Measurements from ENCODE around the gene DOCK3.
"Not testable (repeated sequence)": the region's sequence is repeated elsewhere in the genome, so short reads cannot be mapped to it uniquely, and the experiment has no call there.

Gene DOCK3

DNA sequence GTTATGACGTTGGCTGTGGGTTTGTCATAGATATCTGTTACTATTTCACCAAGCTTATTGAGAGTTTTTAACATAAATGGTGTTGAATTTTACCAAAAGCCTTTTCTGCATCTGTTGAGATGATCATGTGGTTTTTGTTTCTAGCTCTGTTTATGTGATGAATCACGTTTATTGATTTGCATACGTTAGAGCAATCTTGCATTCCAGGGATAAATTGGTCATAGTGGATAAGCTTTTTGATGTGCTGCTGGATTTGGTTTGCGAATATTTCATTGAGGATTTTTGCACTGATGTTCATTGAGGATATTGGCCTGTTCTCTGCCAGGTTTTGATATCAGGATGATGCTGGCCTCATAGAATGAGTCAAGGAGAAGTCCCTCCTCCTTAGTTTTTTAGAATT, 117.8 kb downstream of the DOCK3 start:
- H3K4me3 ChIP-seq (ENCODE audit: low read length), result no peak overlapping the region
- TF ChIP-seq, protein P1, sequence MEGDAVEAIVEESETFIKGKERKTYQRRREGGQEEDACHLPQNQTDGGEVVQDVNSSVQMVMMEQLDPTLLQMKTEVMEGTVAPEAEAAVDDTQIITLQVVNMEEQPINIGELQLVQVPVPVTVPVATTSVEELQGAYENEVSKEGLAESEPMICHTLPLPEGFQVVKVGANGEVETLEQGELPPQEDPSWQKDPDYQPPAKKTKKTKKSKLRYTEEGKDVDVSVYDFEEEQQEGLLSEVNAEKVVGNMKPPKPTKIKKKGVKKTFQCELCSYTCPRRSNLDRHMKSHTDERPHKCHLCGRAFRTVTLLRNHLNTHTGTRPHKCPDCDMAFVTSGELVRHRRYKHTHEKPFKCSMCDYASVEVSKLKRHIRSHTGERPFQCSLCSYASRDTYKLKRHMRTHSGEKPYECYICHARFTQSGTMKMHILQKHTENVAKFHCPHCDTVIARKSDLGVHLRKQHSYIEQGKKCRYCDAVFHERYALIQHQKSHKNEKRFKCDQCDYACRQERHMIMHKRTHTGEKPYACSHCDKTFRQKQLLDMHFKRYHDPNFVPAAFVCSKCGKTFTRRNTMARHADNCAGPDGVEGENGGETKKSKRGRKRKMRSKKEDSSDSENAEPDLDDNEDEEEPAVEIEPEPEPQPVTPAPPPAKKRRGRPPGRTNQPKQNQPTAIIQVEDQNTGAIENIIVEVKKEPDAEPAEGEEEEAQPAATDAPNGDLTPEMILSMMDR (conservative IDR thresholded peaks at IDR 0.05; ENCODE audit: low read depth, low read length), result no peak
- no peak for DNase-seq (ENCODE audit: low read depth)

DNA sequence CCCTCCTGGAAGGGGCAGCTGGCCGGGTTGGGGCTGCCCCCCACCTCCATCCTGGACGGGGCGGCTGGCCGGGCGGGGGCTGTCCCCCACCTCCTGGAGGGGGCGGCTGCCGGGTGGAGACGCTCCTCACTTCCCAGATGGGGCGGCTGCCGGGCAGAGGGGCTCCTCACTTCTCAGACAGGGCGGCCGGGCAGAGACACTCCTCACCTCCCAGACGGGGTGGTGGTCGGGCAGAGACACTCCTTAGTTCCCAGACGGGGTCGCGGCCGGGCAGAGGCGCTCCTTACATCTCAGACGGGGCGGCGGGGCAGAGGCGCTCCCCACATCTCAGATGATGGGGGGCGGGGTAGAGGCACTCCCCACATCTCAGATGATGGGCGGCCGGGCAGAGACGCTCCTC, 129.1 kb downstream of the DOCK3 start:
- DNase-seq (ENCODE audit: low read depth); H3K4me3 ChIP-seq (ENCODE audit: low read length): not testable (repeated sequence)

DNA sequence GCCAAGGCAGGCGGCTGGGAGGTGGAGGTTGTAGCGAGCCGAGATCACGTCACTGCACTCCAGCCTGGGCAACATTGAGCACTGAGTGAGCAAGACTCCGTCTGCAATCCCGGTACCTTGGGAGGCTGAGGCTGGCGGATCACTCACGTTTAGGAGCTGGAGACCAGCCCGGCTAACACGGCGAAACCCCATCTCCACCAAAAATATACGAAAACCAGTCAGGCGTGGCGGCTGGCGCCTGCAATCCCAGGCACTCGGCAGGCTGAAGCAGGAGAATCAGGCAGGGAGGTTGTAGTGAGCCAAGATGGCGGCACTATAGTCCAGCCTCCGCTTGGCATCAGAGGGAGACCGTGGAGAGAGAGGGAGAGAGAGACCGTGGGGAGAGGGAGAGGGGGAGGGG, 129.6 kb downstream of the DOCK3 start:
- not testable (repeated sequence) for H3K4me3 ChIP-seq (ENCODE audit: low read length); DNase-seq (ENCODE audit: low read depth)

DNA sequence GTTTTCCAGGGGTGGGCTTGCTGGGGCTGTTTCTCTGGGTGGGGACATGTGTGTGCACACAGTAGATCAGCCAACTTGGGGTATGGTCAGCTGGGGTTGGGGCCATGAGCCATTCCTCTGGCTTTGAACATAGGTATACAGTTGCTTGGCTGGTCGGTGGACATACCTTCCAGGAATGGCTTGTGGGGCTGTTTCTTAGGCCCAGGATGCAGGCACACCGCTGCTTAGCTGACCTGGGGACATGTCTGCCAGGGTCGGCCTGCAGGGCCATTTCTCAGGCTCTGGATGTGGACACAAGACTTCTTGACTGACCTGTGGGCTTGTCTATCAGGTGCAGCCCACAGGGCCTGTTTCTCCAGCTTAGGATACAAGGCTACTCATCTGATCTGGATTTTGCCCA, 130.6 kb downstream of the DOCK3 start:
- TF ChIP-seq, protein P1 (conservative IDR thresholded peaks at IDR 0.05; ENCODE audit: low read depth, low read length), result no peak
- DNase-seq (ENCODE audit: low read depth), result no peak
- H3K4me3 ChIP-seq (ENCODE audit: low read length), result no peak overlapping the region

DNA sequence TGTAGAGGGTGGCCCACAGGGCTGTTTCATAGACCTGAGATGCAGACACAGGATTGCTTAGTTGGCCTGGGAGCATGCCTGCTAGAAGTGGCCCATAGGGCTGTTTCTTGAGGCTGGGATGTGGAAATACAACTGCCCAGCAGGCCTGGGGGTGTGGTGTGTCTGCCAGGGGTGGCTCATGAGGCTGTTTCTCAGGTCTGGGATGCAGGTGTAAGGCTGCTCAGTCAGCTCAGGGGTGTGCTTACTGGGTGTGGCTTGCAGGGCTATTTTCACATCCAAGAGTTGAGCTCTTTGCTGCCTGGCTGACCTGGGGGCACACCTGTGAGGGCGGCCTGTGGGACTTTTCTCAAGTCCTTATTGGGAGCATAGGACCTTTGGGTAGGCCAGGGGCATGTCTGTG, 131.3 kb downstream of the DOCK3 start:
- no peak overlapping the region for H3K4me3 ChIP-seq (ENCODE audit: low read length)
- TF ChIP-seq, protein P1 (conservative IDR thresholded peaks at IDR 0.05; ENCODE audit: low read depth, low read length), result no peak
- no peak for DNase-seq (ENCODE audit: low read depth)

DNA sequence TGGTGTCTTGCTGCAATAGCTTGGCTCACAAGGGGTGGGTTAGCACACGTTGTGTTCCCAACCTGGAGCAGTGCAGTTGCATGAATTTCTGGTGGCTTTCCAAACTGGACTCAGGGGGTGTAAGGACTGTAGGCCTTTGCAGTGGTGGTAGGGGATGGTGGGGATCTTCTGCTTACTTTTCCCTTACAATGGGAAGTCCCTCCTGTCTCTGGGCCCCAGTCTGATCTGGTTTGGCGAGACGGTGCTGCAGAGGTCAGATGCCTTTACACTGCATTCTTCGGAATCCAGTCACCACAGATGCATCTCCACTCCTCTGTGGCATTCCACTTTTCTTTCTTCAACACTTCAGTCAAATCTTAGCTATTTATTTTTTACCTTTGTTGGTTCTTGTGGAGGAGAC, 132.1 kb downstream of the DOCK3 start:
- no peak overlapping the region for H3K4me3 ChIP-seq (ENCODE audit: low read length)
- TF ChIP-seq, protein P1 (conservative IDR thresholded peaks at IDR 0.05; ENCODE audit: low read depth, low read length), result no peak
- DNase-seq (ENCODE audit: low read depth), result peak; percentile 34

DNA sequence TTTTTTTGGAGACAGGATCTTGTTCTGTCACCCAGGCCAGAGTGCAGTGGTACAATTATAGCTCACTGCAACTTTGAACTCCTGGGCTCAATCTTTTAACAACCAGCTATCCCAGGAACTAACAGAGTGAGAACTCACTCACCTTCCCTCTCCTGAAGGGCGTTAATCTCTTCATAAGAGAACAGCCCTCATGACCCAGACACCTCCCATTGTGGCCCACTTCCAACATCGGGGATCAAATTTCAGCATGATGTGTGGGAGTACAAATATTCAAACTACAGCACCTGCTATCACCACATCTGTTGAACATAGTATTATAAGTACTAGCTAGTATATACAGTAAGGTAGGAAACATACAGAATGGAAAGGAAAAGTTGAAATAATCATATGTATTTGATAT, 132.5 kb downstream of the DOCK3 start:
- DNase-seq (ENCODE audit: low read depth), result peak; percentile 66
- H3K4me3 ChIP-seq (ENCODE audit: low read length), result no peak overlapping the region
- TF ChIP-seq, protein P1 (conservative IDR thresholded peaks at IDR 0.05; ENCODE audit: low read depth, low read length), result no peak

DNA sequence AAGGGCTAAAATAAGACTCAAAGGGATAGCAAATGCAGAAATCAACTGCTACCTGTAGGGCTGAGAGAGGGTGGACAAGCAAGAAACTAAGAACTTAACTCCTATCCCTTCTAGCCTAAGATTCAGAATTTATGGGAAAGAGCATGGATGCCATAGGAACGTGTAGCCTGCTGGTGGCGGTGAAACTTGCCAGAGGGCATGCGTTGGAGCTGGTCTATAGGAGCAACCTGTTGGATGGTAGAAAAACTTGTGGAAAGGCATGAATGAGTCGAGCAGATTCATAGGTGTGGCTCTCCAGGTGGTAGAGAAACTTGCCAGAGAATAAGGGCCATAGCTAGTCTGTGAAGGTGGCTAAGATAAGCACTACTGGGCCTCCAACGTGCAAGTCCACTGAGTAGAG, 137.2 kb downstream of the DOCK3 start:
- no peak overlapping the region for H3K4me3 ChIP-seq (ENCODE audit: low read length)
- TF ChIP-seq, protein P1 (conservative IDR thresholded peaks at IDR 0.05; ENCODE audit: low read depth, low read length), result no peak
- DNase-seq (ENCODE audit: low read depth), result no peak
